Fibroblast of lung (primary cell): Measurements from ENCODE around the gene HTT.

Source experiments
- EZH2 ChIP-seq: IDR thresholded peaks from 2 replicates; pipeline ENCODE4 v1.5.1; 2012; ENCODE audit warnings: low read length, control low read depth, mild to moderate bottlenecking; ENCODE audit errors: missing control alignments
- TF ChIP-seq, protein P1 (sequence below), 2 donors: IDR thresholded peaks in 1 of 2; conservative IDR thresholded peaks in 1 of 2; 1 replicate in 1 of 2; 2 replicates in 1 of 2; pipeline ENCODE4 v1.5.1; 2011 to 2012; ENCODE audit warnings: low read length in 2 of 2, control low read depth in 1 of 2, inconsistent platforms in 1 of 2, low read depth in 1 of 2, mild to moderate bottlenecking in 1 of 2

DNA sequence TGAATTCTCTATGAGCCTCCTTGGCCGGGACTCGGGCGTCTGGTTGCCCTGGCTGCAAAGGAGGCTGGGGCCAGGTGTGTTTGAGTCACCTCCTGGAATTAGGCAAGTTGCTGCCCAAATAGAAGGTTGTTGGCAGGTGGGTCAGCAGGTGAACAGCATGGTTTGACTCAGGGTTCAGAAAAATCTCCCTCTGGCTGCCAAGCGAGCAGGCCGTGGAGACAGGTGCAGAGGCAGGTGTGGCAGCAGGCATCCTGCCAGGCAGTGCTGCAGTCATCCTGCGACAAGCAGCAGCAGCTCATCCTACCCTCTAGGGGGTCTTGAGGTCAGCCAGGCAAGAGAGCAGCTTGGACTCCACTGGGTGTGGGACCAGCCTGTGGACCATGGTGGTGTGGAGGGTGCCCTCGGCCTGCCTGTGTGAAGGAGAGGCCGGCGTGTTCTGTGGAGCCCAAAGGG, 182.6 kb downstream of the HTT start:
- TF ChIP-seq, protein P1, sequence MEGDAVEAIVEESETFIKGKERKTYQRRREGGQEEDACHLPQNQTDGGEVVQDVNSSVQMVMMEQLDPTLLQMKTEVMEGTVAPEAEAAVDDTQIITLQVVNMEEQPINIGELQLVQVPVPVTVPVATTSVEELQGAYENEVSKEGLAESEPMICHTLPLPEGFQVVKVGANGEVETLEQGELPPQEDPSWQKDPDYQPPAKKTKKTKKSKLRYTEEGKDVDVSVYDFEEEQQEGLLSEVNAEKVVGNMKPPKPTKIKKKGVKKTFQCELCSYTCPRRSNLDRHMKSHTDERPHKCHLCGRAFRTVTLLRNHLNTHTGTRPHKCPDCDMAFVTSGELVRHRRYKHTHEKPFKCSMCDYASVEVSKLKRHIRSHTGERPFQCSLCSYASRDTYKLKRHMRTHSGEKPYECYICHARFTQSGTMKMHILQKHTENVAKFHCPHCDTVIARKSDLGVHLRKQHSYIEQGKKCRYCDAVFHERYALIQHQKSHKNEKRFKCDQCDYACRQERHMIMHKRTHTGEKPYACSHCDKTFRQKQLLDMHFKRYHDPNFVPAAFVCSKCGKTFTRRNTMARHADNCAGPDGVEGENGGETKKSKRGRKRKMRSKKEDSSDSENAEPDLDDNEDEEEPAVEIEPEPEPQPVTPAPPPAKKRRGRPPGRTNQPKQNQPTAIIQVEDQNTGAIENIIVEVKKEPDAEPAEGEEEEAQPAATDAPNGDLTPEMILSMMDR (conservative IDR thresholded peaks at IDR 0.05 in 1 of 2, IDR thresholded peaks at IDR 0.05 in 1 of 2; ENCODE audit: low read depth in 1 of 2, low read length in 2 of 2): no peak
- no peak for TF ChIP-seq EZH2
